Activated CD4-positive, alpha-beta T cell treated with anti-CD3 and anti-CD28 coated beads, Interleukin-2, amount 50 U/mL, for 48 hours (primary cell): ENCODE data around the gene ARHGAP28.
A peak's percentile ranks its signal among the peaks of the same experiment; 100 is the strongest.

Source experiments
- DNase-seq, 2 experiments: peaks; one replicate each; pipeline ENCODE4 v3.0.0-alpha.2; 2020

Gene ARHGAP28

GRCh38 chr18:6729247-6730091 lies at the start of gene ARHGAP28:
ARHGAP28 (plus strand) TSS chr18:6729716; CDS start chr18:6729822, 106 bp downstream.
- peak; percentile 1 to 6 for DNase-seq

GRCh38 chr18:6681331-6681875 lies 48.1 kb upstream of the ARHGAP28 start:
- DNase-seq = no peak

- DNase-seq = no peak
Observed at GRCh38 chr18:6682437-6683111, 46.9 kb upstream of the ARHGAP28 start.

DNA sequence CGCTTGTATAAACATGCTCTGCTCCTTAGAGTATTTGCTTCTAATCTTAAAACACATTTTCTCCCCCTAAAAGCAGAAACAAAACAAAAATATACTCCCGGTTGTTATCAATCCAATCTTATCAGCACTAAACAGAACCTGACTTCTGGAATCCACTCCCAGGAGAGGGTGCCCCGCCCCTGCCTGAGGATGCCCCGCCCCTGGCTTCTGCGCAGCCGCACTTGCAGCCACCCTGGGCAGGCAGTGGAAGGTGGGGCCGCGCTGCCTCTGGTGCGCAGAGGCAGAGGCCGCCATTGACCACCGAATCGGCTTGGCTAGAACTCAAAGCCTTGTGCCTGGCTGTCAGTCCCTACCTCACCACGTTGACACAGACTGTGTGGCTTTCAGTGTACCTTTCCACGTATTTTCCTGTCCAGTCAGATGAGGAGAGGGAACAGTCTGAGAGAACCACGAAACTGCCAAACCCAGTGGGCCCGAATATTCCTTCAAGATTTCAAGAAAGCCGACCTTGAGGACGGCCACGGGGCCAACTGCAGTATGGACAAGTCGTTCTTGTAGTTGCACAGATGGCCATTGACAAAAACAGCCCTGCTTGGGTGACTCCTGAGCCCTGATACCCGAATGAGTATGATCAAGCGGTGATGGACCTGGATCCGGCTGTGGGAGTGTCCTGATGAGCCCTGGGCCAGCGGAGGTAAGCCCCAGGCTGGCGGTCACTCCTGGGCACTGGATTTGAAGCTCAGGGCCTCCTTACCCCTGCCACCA lies 46.2 kb upstream of the ARHGAP28 start:
- DNase-seq = no peak

DNA sequence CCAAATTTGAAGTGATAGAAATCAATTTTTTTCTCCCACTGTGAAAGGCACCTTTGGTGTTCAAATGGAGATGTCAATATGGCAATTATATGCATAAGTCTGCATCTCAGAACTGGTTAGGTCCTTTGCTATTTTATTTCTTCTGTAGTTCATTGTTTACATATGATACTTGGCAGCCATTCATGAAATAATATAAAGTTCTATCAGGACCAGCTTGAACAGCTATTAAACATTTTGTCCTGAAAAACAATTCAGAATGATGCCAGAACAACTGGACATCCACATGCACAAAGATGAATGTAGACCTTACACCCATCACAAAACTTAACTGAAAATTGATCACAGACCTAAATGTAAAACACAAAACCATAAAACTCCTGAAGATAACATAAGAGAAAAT lies 41.8 kb upstream of the ARHGAP28 start:
- no peak for DNase-seq

- DNase-seq = no peak
Observed at GRCh38 chr18:6708890-6709289, 20.6 kb upstream of the ARHGAP28 start.

DNA sequence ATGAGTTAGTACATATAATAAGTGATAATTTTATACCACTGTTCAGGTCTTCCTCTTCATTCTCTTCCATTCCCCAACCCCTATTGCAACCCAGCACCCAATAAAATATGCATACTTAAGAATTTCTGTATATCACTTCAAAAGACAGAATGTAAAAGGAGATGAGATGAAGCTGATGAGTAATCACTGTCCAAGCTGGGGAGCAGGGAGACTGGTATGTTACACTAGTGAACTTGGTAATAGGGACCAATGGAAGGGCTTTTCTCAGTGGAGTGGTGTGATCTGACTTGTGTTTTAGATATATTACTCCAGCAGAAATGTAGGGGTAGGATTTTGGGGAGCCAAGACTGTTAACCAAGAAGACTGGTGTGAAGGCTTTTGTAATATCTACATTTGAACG lies 18.0 kb upstream of the ARHGAP28 start:
- no peak for DNase-seq

DNA sequence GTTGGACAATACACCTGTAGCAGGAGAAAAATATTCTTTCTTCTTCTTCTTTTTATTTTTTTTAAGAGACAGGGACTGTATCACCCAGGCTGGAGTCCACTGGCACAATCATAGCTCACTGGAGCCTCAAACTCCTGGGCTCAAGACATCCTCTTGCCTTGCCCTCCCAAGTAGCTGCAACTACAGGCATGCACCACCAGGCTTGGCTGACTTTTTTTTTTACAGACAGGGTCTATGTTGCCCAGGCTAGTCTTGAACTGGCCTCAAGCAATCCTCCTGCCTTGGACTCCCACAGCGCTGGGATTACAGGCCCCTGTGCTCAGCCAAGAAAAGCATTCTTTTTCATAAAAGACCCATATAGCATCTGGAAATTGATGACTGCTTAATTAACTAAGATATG lies 17.1 kb upstream of the ARHGAP28 start:
- DNase-seq = no peak

- DNase-seq = no peak
Observed at GRCh38 chr18:6714010-6714409, 15.5 kb upstream of the ARHGAP28 start.

- no peak for DNase-seq
Observed at GRCh38 chr18:6718267-6718666, 11.2 kb upstream of the ARHGAP28 start.

- DNase-seq = no peak
Observed at GRCh38 chr18:6719098-6719846, 10.2 kb upstream of the ARHGAP28 start.

DNA sequence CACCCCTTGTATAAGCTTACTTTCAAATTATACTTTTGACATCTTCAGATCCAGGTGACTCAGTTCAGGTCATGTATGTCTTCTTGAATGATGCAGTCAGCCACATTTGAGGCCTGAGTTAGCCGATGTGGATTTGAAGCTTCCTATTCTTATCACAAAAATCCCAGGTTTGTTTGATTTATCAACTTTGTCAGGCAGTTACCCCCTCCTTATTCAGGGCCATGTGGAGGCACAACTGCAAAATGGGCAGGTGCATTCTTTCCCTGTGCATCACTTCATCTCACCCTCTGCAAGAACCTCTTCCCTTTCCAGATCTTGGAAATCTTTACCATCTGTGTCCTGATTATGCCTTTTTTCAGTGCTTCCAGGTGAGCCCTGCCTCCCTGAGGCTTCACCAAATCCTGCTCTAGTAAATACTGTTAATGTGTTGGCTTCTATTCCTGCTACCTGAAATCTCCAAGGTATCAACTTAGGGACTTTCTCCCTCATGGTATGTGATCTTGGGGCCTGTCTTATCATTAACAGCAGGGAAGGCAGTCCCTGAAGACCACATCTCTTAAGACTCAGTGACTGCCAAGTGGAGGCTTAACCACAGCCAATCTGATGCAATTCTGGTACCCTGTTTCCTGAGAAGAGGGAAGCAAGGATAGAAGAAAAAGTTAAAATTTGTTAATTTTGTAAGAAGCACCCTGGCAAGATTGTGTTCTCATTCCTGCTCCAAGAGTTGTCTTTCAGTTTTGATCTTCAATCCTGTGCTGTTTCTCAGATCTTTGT lies 9.4 kb upstream of the ARHGAP28 start:
- no peak for DNase-seq

DNA sequence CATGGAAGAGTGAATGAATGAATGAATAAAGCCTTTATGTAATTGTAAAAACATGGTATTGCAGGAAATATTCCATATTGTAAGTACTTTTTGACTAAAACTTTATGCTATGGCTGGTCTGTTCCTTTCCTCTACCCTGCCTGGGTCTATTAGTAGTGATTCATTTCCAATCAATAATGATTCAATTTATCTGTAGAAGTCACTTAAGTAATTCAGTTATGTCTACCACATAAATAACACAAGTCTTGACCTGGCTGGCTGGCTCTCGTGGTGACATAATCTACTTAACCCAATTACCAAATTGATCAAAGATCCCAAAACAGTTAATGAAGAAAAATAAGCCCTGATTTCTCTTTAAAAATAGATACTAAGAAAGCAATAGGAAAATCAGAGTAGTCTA lies 7.8 kb upstream of the ARHGAP28 start:
- DNase-seq = no peak

DNA sequence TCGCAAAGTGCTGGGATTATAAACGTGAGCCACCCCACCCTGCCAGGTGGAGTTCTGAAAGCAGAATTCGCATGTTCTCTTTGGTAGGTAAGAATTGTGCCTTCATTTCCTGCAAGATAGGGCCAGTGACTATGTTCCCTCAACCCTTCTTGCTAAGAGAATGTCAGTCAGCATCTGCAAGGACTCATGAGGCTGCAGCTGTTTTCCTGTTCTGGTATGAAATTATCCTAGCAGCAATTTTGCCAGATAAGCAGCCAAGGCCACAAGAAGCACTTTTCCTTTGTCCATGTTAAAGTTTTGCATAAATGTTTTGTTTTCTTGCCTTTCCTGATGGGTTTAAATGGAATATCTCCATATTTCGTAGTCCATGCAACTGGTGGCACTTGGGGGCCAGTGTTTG lies 6.8 kb upstream of the ARHGAP28 start:
- no peak for DNase-seq

DNA sequence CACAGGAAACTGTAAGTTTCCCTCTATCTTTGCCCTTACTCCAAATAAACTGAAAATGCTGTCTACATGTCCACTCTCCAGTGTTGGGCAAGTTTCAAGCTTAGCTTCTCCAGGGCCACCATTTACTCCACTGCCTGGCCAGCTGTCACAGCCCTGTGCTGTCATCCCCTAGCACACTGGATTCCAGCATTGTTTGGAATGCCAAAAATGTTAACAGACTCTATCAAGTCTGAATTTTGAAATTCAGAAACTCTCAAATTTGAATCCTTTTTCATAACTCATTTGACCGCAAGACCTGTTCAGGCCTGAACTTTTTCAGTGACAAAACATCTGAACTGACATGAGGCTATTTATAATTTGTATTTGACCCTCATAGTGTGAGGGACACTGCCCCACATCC lies 5.2 kb upstream of the ARHGAP28 start:
- no peak for DNase-seq

DNA sequence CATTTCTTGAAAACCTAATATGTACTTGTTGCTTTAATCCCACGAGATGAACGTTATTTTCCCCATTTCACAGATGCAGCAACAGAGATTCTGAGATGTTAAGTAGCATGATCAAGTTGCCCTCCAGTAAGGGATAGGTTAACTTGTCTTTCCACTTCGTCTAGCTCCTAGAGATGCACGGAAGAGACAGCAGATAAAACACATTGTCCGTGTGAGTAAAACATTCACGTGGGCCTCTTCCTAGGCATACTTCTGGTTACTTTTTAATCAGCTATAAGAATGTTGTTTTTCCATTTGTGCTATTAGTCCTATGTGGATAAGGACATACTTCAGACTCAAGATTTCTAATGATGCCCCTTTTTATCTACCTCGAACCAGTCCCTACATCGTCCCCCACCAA lies 1.2 kb upstream of the ARHGAP28 start:
- DNase-seq = no peak

DNA sequence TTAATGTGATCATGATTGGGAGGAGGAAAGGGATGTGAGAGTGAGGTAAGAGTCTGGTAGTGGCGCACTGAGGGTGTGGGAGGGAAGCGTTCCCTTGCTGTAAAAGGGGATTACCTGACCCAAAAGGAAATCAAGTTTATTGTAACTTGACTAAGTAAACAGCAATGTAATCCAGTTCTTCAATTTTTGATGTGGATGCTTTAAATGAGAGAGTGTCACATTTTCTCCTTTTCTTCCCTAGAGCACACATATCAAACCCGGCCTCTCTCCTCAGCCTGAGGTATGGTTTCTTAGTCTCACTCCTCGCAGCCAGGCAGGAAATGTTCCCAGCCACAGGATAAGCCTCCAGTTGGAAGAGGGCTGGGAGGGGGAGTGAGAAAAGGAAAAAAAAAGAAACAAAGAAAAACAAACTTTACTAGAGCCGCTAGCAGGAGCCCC lies 688 bp upstream of the ARHGAP28 start:
- no peak for DNase-seq

DNA sequence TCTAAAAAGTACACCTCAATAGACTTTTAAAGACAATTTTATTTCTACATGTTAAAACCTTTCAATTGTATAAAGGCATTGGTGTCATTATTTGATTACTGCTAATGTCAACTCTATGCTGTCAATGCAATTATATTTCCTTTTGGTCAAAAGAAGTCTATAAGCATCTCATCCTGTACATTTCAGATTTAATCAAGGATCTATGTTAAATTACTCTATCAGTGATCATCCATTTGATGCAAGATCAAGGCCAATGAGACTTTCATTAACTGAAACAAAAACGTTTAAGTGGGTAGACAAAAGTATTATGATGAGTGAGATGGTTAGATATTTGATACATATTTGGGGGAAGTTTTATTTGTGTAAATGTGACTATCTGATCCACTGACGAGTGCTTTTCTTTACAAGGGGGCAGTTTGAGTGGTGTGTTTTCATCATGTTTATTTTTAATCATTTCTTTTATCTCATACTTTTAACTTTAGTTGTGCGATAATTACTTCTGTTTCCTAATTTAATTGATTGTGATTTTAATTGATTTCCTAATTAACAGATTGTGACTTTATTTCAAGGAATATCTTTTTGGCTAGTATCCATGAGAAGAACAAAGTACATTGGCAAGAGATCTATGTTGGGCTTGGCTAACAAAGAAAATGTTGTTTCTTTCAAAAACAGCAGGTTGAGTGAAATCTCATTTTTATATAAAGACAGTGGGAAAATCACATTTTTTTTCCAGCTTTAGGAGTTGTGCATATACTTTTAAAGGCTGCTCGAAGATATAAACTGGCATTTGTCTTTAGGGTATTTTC lies 1.1 kb downstream of the ARHGAP28 start:
- no peak for DNase-seq

GRCh38 chr18:6731222-6731596 lies 1.7 kb downstream of the ARHGAP28 start:
- DNase-seq = no peak

DNA sequence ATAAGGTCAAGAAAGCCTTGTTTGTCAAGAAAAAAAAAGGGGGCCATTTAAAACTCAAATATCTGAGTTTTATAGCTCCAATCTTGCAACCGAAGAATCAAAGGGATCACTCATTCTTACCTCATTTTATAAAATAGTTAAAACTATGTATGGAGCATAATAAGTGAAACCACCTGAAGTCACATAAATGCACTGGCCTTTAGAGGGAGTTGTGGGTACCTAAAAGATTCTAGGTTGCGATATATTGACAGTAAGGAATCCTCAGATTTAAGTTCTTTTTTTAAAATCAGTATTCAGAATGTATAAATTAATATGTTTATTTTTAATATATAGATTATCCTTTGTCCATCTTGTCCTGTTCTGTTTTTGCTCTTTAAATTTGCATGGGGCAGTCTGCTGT lies 3.4 kb downstream of the ARHGAP28 start:
- no peak for DNase-seq

DNA sequence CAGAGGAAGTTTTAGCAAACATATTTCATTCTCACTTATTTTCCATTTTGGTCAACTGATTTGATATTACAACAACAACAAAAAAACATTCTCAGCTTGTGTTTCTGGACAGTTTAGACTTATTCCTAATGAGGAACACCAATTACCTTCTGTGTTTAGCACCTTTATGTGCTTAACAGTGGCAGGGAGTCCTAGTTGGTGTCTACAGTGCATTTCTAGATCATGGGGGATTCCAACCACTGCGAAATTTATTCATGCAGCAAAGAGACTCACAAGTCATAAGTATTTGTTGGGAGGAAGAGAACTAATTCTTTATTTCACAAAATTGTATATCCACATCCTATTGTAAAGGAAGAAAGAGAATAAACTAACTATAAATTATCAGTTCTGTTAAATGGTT lies 4.2 kb downstream of the ARHGAP28 start:
- no peak for DNase-seq
